ENCODE measurements around the gene PDXP. TPM values are rescaled to one million over a fixed set of nuclear protein-coding genes. Genes with fewer than 3 reads are reported as not detected.

Gene PDXP
- total RNA-seq, 1 experiment from 2014 or later, result 36.9 TPM

DNA sequence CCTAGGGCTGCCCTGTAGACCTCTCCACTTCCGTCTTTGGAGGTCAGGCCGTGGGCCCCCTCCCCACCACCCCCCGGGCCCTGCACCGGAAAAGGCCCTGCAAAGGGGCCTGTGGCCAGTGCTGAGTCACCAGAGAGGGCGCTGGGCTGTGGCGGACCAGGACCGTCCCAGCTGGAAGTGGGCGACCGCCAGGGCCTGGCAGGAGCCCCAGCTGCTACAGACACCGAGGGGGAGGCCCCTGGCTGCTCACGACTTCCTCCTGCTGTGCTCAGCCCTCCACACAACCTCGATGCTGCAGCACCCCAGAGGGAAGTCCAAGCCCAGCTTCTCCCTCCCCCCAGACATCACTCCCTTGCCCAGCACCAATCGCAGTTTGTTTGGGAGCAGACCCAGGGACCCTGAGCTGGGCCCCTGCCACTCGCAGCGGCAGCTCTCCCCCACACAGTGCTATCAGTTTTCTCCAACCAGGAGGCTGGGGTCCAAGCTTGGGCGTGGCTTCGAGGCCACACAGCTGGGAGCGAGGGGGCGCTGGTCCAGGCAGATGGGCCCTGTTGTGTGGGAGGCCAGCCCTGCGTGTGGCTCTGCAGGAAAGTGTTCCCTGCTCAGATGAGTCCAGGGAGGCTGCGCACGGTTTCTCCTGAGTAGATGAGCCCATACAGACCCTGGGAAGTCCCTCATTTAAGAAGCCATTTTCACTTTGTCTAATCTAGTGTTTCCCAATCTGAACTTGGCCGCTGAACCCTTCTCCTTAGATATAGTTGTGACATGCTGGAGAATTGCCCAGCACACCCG, 24.7 kb upstream of the PDXP start:
- H3K79me2 ChIP-seq (ENCODE audit: low read length), result no peaks in the 10 kb centered on the region
- CTCF ChIA-PET, result no interaction called here
- H4K20me1 ChIP-seq (ENCODE audit: low read length), result no peaks in the 10 kb centered on the region
- DNase-seq (no peak), ATAC-seq (peak; percentile 26; the same call in 1 of the 2 replicates)
- no peak overlapping the region for H3K4me3 ChIP-seq (ENCODE audit: low read length)
- TF ChIP-seq, protein P1, sequence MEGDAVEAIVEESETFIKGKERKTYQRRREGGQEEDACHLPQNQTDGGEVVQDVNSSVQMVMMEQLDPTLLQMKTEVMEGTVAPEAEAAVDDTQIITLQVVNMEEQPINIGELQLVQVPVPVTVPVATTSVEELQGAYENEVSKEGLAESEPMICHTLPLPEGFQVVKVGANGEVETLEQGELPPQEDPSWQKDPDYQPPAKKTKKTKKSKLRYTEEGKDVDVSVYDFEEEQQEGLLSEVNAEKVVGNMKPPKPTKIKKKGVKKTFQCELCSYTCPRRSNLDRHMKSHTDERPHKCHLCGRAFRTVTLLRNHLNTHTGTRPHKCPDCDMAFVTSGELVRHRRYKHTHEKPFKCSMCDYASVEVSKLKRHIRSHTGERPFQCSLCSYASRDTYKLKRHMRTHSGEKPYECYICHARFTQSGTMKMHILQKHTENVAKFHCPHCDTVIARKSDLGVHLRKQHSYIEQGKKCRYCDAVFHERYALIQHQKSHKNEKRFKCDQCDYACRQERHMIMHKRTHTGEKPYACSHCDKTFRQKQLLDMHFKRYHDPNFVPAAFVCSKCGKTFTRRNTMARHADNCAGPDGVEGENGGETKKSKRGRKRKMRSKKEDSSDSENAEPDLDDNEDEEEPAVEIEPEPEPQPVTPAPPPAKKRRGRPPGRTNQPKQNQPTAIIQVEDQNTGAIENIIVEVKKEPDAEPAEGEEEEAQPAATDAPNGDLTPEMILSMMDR (conservative IDR thresholded peaks at IDR 0.05; ENCODE audit: low read depth, low read length), result no peak
- TF ChIP-seq EZH2 (IDR thresholded peaks at IDR 0.05; ENCODE audit: low read length, unreplicated experiment) (no peak), EZH2phosphoT487 (IDR thresholded peaks at IDR 0.05; ENCODE audit: borderline replicate concordance, low read length) (no peak)
- BruUV-seq (replicated peaks), result no TSS peak
- H3K27ac ChIP-seq (ENCODE audit: low read length), result no peak overlapping the region
- no peaks in the 10 kb centered on the region for H3F3A ChIP-seq (ENCODE audit: low read length, unreplicated experiment)
- no peak overlapping the region for H2AFZ ChIP-seq (ENCODE audit: low read length)
- H3K9me2 ChIP-seq (replicated peaks; ENCODE audit: low read length), result no peaks in the 10 kb centered on the region
- no peak overlapping the region for H3K9ac ChIP-seq (ENCODE audit: low read length)
- no peaks in the 10 kb centered on the region for H3K27me3 ChIP-seq (ENCODE audit: low read length)
- H3K4me2 ChIP-seq (ENCODE audit: low read length), result no peak overlapping the region
- no peaks in the 10 kb centered on the region for H3K36me3 ChIP-seq (ENCODE audit: low read depth, low read length)
- H3K9me3 ChIP-seq (ENCODE audit: low read length), result no peaks in the 10 kb centered on the region
- H3K4me1 ChIP-seq (ENCODE audit: insufficient read depth, low read length), result peaks cover under 1% of the 10 kb centered on the region; the same call in 1 of the 2 replicates
- intact Hi-C loops (cut with micrococcal nuclease), result no loop called here
- POLR2A ChIA-PET (ENCODE audit: unreplicated experiment), result no interaction called here

DNA sequence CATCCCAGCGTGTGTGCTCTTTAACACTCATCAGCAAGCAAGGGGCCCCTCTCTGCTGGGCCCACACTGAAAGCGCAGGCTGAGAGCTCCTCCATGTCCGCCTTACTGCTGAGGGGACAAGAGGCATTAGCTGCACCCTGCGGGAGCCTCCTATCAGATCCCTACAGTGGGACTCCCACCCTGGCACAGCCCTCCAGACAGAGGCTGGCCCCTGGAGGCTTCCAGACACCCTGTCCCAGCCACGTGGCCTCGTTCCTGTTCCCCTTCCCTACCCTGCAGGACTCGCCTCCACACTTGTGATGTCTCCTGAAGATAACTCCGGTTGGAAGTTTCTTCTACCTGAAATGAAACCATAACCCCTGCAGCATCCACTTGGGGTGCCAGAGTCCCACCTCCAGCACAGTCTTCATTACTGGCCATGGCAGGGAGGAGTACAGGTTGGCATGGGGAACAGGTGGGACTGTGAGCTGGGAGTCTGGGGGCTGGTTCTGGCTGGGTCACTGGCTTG, 24.1 kb upstream of the PDXP start:
- Histone ChIP-seq H3K4me1 (ENCODE audit: insufficient read depth, low read length) (peaks cover 4% of the 10 kb centered on the region; the same call in 1 of the 2 replicates), H2AFZ (ENCODE audit: low read length) (no peak overlapping the region), H3K79me2 (ENCODE audit: low read length) (no peaks in the 10 kb centered on the region), H4K20me1 (ENCODE audit: low read length) (no peaks in the 10 kb centered on the region), H3K27ac (ENCODE audit: low read length) (no peak overlapping the region), H3K4me3 (ENCODE audit: low read length) (no peak overlapping the region), H3K27me3 (ENCODE audit: low read length) (no peaks in the 10 kb centered on the region), H3K9ac (ENCODE audit: low read length) (no peak overlapping the region), H3K36me3 (ENCODE audit: low read depth, low read length) (no peaks in the 10 kb centered on the region), H3K9me3 (ENCODE audit: low read length) (no peaks in the 10 kb centered on the region), H3K4me2 (ENCODE audit: low read length) (no peak overlapping the region), H3F3A (ENCODE audit: low read length, unreplicated experiment) (no peaks in the 10 kb centered on the region), H3K9me2 (replicated peaks; ENCODE audit: low read length) (no peaks in the 10 kb centered on the region)
- POLR2A ChIA-PET (ENCODE audit: unreplicated experiment), result no interaction called here
- CTCF ChIA-PET, result no interaction called here
- DNase-seq (no peak), ATAC-seq (no peak)
- intact Hi-C loops (cut with micrococcal nuclease), result no loop called here
- TF ChIP-seq, protein P1 (conservative IDR thresholded peaks at IDR 0.05; ENCODE audit: low read depth, low read length), result 0 out of 2 replicates have a peak, but pooled peaks have one; percentile 22
- TF ChIP-seq EZH2 (IDR thresholded peaks at IDR 0.05; ENCODE audit: low read length, unreplicated experiment) (no peak), EZH2phosphoT487 (IDR thresholded peaks at IDR 0.05; ENCODE audit: borderline replicate concordance, low read length) (no peak)
- BruUV-seq (replicated peaks), result no TSS peak

DNA sequence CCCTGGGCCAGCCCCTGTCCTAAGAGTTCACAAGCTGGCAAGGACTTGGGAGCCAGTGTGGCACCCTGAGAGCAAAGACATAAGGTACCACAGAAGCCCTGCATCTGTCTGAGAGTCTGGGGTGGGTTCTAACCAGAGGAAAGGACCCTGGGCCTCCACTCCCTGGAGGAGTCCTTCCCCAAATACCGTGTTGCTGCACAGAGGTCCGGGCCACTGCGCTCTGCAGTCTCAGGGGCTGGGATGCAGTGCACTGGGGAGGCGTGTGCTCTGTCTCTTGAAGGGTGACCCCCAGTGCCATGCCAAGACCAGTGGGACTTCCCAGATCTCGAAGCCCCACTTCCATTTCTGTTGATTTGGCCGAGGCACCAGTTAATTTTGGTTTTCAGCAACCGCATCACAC, 23.4 kb upstream of the PDXP start:
- no peak for TF ChIP-seq EZH2phosphoT487 (IDR thresholded peaks at IDR 0.05; ENCODE audit: borderline replicate concordance, low read length)
- TF ChIP-seq, protein P1 (conservative IDR thresholded peaks at IDR 0.05; ENCODE audit: low read depth, low read length), result no peak
- no peak for TF ChIP-seq EZH2 (IDR thresholded peaks at IDR 0.05; ENCODE audit: low read length, unreplicated experiment)
- no TSS peak for BruUV-seq (replicated peaks)
- Histone ChIP-seq H3K4me2 (ENCODE audit: low read length) (no peak overlapping the region), H3F3A (ENCODE audit: low read length, unreplicated experiment) (no peaks in the 10 kb centered on the region), H3K4me1 (ENCODE audit: insufficient read depth, low read length) (peaks cover 4% of the 10 kb centered on the region; the same call in 1 of the 2 replicates), H3K4me3 (ENCODE audit: low read length) (no peak overlapping the region), H3K79me2 (ENCODE audit: low read length) (no peaks in the 10 kb centered on the region), H3K9ac (ENCODE audit: low read length) (no peak overlapping the region), H3K36me3 (ENCODE audit: low read depth, low read length) (no peaks in the 10 kb centered on the region), H4K20me1 (ENCODE audit: low read length) (no peaks in the 10 kb centered on the region), H3K27me3 (ENCODE audit: low read length) (no peaks in the 10 kb centered on the region), H3K9me2 (replicated peaks; ENCODE audit: low read length) (no peaks in the 10 kb centered on the region), H3K9me3 (ENCODE audit: low read length) (no peaks in the 10 kb centered on the region), H2AFZ (ENCODE audit: low read length) (no peak overlapping the region), H3K27ac (ENCODE audit: low read length) (no peak overlapping the region)
- DNase-seq (no peak), ATAC-seq (no peak)
- ChIA-PET POLR2A (ENCODE audit: unreplicated experiment) (no interaction called here), CTCF (no interaction called here)
- intact Hi-C loops (cut with micrococcal nuclease), result no loop called here

Measured in PC-3 (cell line).